ENCODE results near the gene LAMB1.
"Not testable (repeated sequence)": the region's sequence is repeated elsewhere in the genome, so short reads cannot be mapped to it uniquely, and the experiment has no call there.

LAMB1 gene

DNA sequence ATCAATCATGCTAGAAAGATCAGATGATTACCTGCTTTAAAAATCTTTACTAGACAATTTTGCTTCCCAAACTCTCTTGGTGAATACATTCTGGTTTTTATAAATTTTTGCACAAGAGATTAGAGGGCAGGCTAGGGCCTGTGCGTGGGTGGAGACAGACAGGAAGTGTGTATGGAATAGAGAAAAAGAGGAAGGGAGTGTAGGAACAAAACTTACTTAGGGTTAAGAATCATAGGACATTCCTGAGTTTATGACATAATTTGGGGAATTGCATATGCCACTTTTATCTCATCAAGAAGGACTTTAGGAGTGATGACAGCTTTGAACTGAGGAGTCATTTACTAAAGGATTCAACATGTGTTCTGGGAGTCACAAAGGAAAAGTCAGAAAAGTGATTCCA lies 31.3 kb downstream of the LAMB1 start:
- DNase-seq (ENCODE audit: low read depth), result no peak

DNA sequence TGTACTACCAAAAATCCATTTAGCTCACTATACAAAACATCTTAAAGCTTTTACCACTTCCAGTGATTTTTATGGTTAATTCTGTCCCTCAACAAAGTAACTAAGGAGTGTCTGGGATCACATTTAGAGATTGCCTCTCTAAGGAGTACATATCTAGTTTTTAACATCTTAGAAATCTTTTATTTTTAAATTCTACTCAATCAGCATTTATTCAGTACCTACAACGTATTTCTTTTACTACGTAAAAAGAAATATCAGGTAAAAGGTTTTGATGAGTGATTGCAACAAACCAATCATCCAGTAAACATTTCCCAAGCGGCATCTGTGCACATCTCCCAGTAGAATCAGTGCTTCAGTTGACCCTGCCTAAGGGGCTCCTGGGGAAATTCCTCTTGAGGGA lies 31.9 kb downstream of the LAMB1 start:
- DNase-seq (ENCODE audit: low read depth), result no peak

DNA sequence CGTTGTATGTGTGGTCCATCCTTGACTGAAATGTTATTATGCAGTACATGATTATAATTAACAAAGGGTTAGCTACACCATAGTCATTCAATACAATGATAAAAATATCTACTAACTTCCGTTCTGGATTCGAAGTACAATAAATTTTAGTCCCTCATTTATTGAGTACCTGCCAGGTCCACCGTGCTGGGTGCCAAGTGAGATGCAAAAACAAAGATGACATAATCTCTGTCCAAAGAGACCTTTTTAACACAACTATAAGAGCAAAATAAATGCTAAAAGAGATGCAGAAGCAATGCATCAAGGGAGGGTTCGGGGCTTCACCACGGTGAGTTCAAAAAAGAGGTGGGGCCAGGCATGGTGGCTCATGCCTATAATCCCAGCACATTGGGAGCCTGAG lies 33.1 kb downstream of the LAMB1 start:
- no peak for DNase-seq (ENCODE audit: low read depth)

DNA sequence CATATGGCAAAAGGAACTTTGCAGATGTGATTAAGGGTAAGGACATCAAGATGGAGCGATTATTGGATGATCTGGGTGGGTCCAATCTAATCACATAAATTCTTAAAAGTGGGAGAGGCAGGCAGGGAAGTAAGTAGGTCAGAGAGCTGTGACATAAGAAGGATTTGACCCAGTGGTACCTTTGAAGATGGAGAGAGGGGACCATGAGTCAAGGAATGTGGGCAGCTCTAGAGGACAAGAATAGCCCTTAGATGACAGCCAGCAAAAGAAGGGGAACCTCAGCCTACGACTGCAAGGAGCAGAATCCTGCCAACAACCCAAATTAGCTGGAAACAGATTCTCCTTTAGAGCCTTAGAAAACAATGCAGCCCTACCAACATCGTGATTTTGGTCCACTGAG lies 34.5 kb downstream of the LAMB1 start:
- DNase-seq (ENCODE audit: low read depth), result no peak

DNA sequence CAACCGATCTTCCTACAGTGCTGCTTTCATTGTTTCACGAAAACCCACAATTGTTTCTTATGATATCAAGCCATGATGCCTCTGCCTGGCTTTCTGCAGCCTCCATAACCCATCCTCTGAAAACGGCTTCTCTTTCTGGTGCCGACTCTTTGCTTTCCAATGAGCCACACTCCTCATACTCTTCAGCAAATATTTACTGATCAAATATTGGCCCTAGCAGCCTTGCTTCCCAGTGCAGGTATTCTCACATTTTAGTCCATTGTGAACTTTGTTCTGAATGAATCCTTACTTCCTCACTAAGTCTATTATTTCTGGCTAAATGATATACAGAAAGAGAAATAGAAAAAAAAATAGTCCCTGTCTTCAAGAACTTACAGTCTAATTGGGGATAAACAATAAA lies 35.5 kb downstream of the LAMB1 start:
- DNase-seq (ENCODE audit: low read depth), result no peak

DNA sequence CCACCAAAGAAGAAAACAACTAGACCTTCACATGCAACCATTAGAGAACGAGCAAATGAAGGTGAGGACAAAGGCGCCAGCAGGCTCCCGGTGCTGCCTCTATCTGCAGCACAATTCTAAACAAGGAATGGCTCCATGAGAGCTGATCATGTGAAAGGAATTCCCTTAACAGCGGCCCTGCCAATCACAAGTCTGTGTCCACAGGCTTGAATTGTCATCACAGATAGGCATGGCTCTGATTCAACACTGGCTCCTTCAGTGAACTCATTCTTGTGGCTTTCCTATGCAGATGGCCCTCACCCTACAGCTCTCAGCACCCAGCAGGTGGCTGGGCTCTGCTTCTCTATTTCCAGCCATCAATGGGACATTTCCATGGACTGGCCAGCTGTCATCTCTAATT lies 36.2 kb downstream of the LAMB1 start:
- no peak for DNase-seq (ENCODE audit: low read depth)

DNA sequence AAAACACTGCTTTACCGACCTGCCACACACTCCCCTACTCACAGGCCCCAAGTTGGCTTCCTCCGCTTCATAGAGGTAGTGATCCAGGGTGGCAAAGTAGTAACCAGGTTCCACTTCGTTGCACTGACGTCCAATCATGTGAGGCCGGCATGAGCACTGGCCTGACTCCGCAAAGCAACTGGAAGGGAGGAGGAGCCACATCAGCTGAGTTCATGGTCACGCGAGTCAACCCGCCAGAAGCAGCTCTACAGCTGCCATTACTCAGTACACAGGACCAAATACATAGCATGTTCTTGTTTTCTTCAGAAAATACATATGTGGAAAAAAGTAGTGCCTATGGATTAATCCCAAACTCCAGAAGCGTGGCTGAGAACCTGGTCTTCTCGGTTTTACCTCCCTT lies 38.5 kb downstream of the LAMB1 start:
- no peak for DNase-seq (ENCODE audit: low read depth)

DNA sequence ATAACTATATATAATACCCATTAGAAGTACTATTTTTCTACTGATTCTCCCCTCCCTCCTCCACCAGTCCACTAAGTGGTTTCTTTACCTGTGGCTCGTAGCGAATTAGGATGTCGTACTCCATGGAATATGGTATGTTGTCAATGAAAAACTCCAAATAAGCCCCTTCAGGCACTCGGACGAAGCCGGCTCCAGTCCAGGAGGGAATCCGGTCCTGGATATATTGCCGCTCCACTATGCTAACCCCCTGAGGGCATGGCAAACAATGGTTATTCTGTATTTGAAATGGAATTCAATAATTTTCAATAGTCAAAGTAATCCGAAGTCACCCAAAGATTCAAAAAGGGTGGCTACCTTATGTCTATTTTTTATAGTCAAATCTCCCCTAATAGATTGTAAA lies 40.1 kb downstream of the LAMB1 start:
- no peak for DNase-seq (ENCODE audit: low read depth)

DNA sequence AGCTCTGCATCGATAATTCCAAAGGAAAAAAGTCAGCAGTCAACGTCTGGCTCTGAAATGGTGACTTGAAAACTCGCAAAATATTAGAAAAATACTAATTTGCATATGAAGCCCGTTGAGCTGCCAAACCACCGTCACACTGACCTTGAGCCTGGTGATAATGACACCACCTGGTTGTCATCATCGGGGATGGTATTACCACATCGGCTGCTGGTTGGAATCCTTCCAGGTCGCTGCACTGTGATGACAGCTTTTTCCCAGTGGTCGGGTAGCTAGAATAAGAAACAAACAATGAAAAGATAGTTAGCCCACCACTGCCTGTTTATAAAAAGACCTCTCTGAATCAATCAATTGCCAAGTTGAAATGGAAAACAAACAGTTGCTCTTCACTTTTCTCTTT lies 41.6 kb downstream of the LAMB1 start:
- DNase-seq (ENCODE audit: low read depth), result no peak

DNA sequence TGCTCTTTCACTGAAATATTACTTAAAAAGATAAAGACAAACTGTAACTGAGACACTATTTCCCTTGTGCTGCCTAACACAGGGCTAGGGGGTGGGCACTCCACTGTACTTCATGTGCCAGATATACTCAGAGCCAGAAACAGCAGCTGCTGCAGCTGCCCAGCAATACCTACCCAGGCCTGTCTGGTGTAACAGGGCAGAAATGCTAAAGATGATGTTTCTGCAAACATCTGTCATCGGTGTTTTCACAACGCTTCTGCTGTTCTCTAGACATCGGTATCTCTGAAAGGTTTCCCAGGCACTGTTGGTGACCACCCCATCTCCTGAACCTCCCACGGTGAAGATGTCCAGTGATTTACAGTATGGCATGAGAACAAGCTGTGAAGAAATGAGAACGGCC lies 42.7 kb downstream of the LAMB1 start:
- DNase-seq (ENCODE audit: low read depth), result no peak

DNA sequence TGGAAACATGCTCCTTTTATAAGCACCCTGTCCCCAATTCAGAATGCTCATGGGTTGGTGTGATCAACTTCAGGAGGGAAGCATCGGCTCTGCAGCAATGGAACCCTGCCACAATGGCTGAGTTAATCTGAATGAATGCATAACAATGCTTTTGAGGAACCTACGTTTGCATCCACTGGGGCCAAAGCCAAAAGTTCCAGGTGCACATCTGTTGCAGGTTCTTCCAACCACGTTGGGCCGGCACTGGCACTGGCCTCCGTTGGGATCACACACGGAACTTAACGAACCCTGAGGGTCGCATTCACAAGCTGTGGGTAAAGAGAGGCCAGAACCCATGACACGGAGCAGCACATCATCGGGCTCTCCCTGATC lies 43.4 kb downstream of the LAMB1 start:
- DNase-seq (ENCODE audit: low read depth), result no peak

DNA sequence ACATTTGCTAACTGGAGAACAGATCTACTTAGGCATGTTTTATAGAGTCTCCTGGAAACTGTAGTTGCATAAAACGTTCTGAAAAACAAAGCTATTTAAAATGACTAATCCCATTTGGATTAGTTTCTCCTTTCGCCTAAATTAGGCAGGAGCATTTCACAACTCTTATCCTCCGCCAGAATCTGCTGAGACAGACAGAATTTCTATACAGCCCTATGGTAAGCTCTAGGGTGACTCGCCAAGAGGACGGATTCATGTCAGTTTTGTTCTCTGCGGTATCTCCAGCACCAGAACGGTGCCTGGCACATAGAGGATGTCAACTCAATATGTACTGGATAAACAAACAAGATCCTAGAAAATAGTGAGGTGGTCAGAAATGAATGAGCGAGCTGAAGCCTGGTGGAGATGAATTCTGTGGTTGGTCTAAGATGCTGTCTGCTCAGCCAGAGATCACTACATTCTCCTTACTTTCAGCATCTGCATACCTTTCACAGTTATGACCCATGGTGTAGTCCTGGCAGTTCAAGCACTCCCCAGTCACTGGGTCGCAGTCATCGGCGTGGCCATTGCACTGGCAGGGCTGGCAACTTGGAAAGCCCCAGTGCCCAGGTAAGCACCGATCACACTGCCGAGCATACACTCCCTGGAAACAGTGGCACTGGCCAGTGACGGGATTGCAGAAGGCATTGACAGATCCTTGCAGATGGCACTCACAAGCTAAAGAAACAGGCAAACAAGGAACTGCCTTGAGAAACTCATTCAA lies 44.0 kb downstream of the LAMB1 start:
- no peak for DNase-seq (ENCODE audit: low read depth)

DNA sequence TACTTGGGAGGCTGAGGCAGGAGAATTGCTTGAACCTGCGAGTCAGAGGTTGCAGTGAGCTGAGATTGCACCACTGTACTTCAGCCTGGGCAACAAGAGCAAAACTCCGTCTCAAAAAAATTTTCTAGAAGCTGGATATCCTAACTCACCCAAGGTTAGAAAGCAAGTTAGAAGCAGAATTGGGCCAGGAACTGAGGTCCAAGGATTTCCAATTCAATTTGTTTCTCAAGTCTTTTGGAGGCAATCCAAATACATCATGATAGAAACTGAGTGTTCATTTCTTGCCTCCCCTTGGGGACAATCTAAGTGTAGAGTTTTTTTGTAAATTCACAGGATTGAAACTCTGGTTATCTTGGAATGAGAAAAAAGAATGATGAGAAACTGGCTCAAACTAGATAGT lies 45.5 kb downstream of the LAMB1 start:
- no peak for DNase-seq (ENCODE audit: low read depth)

DNA sequence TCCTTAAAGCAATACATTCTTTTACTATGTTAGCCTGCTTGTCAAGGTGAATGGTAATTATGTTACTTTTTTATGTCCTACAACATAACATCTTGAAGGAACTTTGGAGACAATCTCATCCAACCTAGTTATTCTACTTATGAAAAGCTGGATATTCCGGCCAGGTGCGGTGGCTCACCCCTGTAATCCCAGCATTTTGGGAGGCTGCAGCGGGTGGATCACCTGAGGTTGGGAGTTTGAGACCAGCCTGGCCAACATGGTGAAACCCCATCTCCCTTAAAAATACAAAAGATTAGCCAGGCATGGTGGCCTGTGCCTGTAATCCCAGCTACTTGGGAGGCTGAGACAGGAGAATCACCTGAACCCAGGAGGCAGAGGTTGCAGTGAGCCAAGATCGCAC lies 46.0 kb downstream of the LAMB1 start:
- not testable (repeated sequence) for DNase-seq (ENCODE audit: low read depth)

DNA sequence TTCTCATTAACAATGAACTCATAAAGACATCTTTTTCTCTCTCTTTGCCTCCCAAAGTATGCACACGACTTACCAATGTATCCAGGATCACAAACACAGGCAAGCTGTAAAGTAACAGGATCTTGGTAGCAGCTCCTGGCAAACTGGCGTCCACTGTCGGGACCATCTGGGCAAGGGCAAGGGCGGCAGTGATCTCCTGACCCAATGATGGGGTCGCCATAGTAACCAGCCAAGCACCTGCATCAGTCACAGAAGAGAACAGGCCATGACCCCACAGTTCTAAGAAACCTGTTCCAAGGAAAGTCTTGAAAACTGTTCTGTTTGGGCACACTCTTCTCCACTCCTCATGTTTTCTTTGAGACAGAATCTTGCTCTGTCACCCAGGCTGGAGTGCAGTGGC lies 47.6 kb downstream of the LAMB1 start:
- no peak for DNase-seq (ENCODE audit: low read depth)

DNA sequence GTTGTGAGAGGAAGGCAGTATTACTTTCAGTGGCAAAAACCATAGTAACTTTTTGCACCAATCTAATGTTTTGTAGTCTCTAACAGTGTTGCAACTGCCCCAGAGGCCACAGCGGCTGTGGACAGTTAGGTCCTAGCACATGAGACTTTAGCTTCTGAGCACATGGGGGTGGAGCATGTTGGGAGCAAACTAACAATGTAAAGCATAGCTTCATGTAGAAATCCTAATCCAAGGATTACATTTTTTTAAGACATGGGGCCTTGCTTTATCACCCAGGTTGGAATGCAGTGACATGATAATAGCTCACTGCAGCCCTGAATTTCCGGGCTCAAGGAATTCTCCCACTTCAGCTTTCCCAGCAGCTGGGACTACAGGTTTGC lies 49.0 kb downstream of the LAMB1 start:
- DNase-seq (ENCODE audit: low read depth), result no peak

DNA sequence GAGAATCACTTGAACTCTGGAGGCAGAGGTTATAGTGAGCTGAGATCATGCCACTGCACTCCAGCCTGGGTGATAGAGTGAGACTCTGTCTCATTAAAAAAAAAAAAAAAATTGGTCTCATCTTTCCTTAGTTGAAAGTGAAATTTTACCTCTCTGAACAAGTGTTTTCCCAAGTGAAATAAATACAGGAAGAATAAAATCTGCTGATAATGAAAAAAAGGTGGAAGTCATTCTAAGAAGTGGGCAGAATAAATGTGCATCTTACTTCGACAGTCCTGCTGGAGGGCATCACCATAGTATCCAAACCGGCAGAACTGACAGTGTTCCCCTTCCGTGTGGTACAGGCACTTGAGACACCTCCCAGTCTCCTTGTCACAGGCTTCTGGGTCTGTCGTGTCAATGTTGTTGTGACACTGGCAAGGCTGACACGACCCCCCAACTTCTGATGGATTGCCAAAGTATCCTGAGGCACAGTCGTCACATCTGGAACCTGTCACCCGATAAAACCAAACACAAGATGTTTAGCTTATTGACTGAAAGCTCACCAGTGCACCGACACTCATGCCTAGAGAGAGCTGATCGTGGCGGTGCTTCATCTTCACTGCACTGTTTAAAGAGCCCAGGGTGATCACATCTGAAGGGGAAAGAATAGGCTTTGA lies 49.6 kb downstream of the LAMB1 start:
- no peak for DNase-seq (ENCODE audit: low read depth)

DNA sequence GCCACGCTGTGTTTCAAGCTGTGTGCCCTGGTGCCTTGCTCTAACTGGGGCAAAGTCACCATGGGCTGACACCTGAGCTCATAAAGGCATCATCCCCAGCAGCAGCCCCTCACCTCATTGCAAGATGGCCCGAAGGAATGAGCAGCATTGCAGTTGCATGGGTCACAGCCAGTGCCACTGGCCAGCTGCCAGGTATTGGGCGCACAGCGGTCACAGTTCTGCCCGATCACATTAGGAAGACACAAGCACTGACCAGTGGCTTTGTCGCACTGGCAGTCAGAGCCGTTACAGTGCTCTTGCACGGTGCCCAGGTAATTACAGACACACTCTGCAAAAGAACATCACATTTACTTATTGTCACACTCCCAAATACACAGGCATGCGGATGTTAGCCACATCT lies 51.1 kb downstream of the LAMB1 start:
- no peak for DNase-seq (ENCODE audit: low read depth)

DNA sequence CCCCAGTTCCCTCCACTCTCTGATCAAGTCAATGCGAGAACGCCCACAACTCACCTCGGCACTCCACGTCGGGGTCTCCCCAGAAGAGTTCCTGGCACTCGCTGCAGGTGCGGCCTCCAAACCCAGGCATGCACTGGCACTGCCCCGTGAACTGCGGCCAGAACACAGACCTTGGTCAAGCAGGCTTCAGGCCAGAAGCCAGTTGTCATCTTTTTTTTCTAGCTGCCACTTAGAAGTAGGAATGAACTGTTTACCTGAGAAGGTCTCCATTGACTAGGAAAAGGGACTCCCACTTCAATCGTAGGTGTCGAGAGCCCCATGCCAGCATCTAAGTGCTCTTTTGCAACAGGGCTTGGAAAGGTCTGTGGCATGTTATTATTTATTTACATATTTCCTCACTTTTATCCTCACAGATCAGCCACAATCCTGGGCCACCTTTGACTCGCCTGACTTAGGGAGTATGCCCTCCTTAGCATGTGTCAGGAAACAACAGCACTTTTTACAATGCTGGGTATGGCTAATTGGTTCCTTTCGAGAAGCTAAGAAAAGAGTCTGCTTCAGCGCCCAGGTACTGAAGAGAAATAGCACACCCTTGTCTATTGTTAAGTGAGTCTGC lies 51.7 kb downstream of the LAMB1 start:
- no peak for DNase-seq (ENCODE audit: low read depth)

DNA sequence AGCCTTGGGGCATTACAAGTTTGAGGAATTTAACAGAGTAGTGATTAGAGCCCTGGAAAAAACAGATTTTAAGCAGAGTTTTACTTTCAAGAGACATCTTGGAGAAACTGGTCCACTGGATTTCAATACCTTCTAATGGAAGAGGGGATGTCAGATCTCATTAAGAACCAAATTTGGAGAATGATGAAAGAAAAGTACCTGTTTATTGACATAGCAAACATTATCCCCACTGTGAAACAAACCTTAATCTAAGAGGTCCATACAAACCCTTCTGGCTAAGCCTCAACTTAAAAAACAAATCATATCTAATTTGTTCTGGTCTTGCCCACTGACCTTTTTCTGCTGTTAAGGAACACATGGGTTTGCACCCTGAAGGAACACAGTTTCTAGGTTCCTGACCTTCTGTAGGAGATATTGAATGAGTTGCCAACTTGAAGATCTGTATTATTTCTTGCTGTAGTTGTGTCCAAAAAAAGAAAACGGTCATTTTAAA lies 53.5 kb downstream of the LAMB1 start:
- no peak for DNase-seq (ENCODE audit: low read depth)

DNA sequence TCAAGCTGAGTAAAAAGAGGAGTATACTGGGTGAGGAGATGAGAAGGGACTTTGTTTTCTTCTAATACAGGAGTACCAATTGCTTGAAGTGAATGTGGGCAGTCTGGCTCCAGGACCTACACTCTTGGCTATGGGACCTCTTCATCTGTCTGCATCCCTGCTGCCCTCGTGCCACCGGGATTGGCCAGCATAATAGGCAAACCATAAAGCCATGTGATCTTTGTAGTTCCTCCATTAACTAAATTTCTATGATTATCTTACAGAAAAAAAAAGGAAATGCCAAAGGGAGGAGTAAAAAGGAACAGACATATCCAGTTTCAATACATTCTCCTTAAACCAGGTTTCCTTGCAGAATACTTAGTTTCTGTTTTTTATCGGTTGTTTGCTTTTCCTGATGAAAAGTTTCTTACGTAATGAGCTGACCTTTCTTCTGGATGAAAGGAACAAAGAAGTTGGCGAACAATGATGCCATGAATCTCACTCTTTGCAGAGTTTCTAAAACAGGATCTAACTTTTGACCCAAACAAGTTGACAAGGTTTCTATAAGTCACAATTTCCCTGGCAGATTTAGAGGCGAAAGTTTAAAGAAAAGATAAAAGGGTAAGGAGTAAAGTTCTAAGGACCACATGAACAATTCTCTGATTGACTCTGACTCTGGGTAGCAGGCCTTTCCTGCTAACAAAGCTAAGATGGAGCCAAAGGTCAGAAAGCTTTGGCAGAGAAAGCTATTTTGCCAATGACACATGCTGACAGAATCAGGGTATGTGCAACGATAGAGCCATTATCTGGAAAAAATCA lies 54.1 kb downstream of the LAMB1 start:
- no peak for DNase-seq (ENCODE audit: low read depth)

DNA sequence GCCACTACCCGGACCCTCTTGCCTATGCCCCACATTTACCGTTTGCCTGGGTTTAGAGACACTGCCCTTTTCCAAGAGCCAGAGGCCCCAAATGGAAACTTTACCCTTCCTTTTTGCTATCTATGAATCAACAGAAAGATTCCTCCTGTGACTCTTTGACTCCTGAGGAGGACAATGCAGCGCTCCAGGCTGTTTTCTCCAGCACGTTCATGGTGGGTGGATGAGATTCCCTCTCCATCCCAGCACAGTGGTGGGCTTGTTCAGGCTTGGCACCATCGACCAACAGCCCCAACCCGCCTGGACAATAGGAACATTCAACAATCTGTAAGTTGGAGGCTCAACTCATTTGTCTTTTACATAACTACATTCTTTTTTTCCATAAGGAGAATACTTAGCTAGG lies 56.1 kb downstream of the LAMB1 start:
- DNase-seq (ENCODE audit: low read depth), result no peak

DNA sequence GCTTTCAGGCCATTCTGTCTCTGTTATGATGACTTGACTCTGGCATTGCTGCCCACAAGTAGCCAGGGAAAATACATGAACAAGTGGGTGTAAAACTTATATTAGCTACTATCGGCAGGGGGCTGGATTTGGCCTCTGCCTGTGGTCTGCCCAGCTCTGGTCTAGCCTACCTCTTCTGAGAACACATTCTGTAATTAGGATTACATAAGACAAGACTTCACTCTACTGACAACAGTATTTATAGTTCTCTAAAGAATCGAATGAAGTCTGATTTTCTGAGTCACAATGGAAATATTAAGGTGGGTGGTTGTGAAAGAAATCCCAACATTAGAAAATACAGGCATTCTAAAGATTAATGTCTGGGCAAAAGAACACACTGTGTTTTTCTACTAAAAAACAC lies 56.5 kb downstream of the LAMB1 start:
- no peak for DNase-seq (ENCODE audit: low read depth)

All from activated T-cell treated with anti-CD3 and anti-CD28 coated beads for 24 hours (primary cell).